Activated CD8-positive, alpha-beta memory T cell treated with anti-CD3 and anti-CD28 coated beads, Interleukin-2, amount 10 ng/mL, durations not matched to agents 7 days and 5 days (primary cell): ENCODE results near the gene CYP20A1. TPM values are rescaled to one million over a fixed set of nuclear protein-coding genes. Genes with fewer than 3 reads are reported as not detected.
"Not testable (repeated sequence)": the region's sequence is repeated elsewhere in the genome, so short reads cannot be mapped to it uniquely, and the experiment has no call there.

Experiments
- ATAC-seq: fragments of 150-1000 bp; cut with Tn5 transposase; one replicate; pipeline ENCODE4 v1.10.0; 2021; ENCODE audit warnings: moderate library complexity
- CTCF ChIA-PET: fragments of 350-600 bp; sonication (Branson Sonifier 250); formaldehyde crosslinking; loops from one replicate; lab custom pipeline; 2021; ENCODE audit warnings: antibody characterized with exemption; lab: Charles Lee
- DNase-seq: peaks from one replicate; pipeline ENCODE4 v3.0.0-alpha.2; 2020
- H3K27ac Mint-ChIP-seq: one replicate; pipeline ENCODE4 v1.8.0; 2021; ENCODE audit warnings: mild to moderate bottlenecking, mixed read lengths
- H3K27me3 Mint-ChIP-seq: one replicate; pipeline ENCODE4 v1.8.0; 2021; ENCODE audit warnings: mixed read lengths
- H3K36me3 Mint-ChIP-seq: one replicate; pipeline ENCODE4 v1.8.0; 2021; ENCODE audit warnings: mild to moderate bottlenecking, mixed read lengths
- H3K4me1 Mint-ChIP-seq: one replicate; pipeline ENCODE4 v1.8.0; 2021; ENCODE audit warnings: mixed read lengths
- H3K4me3 Mint-ChIP-seq: one replicate; pipeline ENCODE4 v1.8.0; 2021; ENCODE audit warnings: mild to moderate bottlenecking, moderate library complexity, mixed read lengths
- H3K9me3 Mint-ChIP-seq: one replicate; pipeline ENCODE4 v1.8.0; 2022; ENCODE audit warnings: low read depth, mixed read lengths
- total RNA-seq, 2 experiments: library from RNA; stranded (reverse); gene quantifications; one replicate each; pipeline ENCODE4 v1.2.3, GENCODE V29; 2021

The CYP20A1 gene
- total RNA-seq, 2 experiments from 2014 or later, result 14.3 to 16.9 TPM

GRCh38 chr2:203240491-203240890 lies 1.7 kb downstream of the CYP20A1 start:
- CTCF ChIA-PET, result interaction anchor here (0.5 to 1.4 kb wide), 4 partner anchors 8 to 370 kb away, joined by 3 read pairs; no protein-coding TSS in a partner anchor
- Mint-ChIP-seq H3K4me1 (peaks cover 31% of the 10 kb centered on the region), H3K36me3 (peaks cover 33% of the 10 kb centered on the region), H3K9me3 (no peaks in the 10 kb centered on the region), H3K4me3 (peak overlapping the region; percentile 93), H3K27me3 (no peaks in the 10 kb centered on the region), H3K27ac (peak overlapping the region; percentile 100)
- DNase-seq (no peak), ATAC-seq (no peak)

- H3K27me3 Mint-ChIP-seq, result no peaks in the 10 kb centered on the region
- DNase-seq (no peak), ATAC-seq (no peak)
- H3K4me3 Mint-ChIP-seq, result no peak overlapping the region
- no peaks in the 10 kb centered on the region for H3K9me3 Mint-ChIP-seq
- no peak overlapping the region for H3K27ac Mint-ChIP-seq
- CTCF ChIA-PET, result interaction anchor here (2.3 kb wide), 1 partner anchor 211 kb away, joined by 5 read pairs; no protein-coding TSS in a partner anchor
- H3K36me3 Mint-ChIP-seq, result peaks cover 41% of the 10 kb centered on the region
- peaks cover 37% of the 10 kb centered on the region for H3K4me1 Mint-ChIP-seq
These were observed 3.7 kb downstream of the CYP20A1 start for GRCh38 chr2:203242518-203242917.

- Mint-ChIP-seq H3K4me1 (peaks cover 13% of the 10 kb centered on the region), H3K36me3 (peaks cover 37% of the 10 kb centered on the region), H3K27me3 (no peaks in the 10 kb centered on the region), H3K9me3 (no peaks in the 10 kb centered on the region), H3K27ac (peak overlapping the region; percentile 18), H3K4me3 (no peak overlapping the region)
- no peak for ATAC-seq
- CTCF ChIA-PET, result no interaction called here
- DNase-seq, result no peak
These were observed 7.8 kb downstream of the CYP20A1 start for GRCh38 chr2:203246646-203247045.

GRCh38 chr2:203252818-203253217 lies 14.0 kb downstream of the CYP20A1 start:
- Mint-ChIP-seq H3K4me1 (peaks cover 8% of the 10 kb centered on the region), H3K27ac (peak overlapping the region; percentile 58), H3K36me3 (peaks cover 36% of the 10 kb centered on the region), H3K4me3 (no peak overlapping the region), H3K27me3 (no peaks in the 10 kb centered on the region), H3K9me3 (no peaks in the 10 kb centered on the region)
- CTCF ChIA-PET, result no interaction called here
- ATAC-seq (no peak), DNase-seq (no peak)

- Mint-ChIP-seq H3K27ac (peak overlapping the region; percentile 30), H3K36me3 (peaks cover 37% of the 10 kb centered on the region)
- CTCF ChIA-PET, result interaction anchor here (0.6 kb wide), 1 partner anchor 665 kb away, joined by 3 read pairs; no protein-coding TSS in a partner anchor
- not testable (repeated sequence) for H3K9me3 Mint-ChIP-seq, DNase-seq, H3K4me3 Mint-ChIP-seq, H3K4me1 Mint-ChIP-seq, H3K27me3 Mint-ChIP-seq, ATAC-seq
These were observed 14.7 kb downstream of the CYP20A1 start for GRCh38 chr2:203253422-203254095.

- Mint-ChIP-seq H3K4me1 (peaks cover 2% of the 10 kb centered on the region), H3K9me3 (no peaks in the 10 kb centered on the region), H3K27me3 (no peaks in the 10 kb centered on the region), H3K4me3 (no peak overlapping the region), H3K36me3 (peaks cover 24% of the 10 kb centered on the region), H3K27ac (no peak overlapping the region)
- ATAC-seq (no peak), DNase-seq (no peak)
- CTCF ChIA-PET, result no interaction called here
These were observed 22.7 kb downstream of the CYP20A1 start for GRCh38 chr2:203261326-203262159.

GRCh38 chr2:203279288-203279687 lies 40.5 kb downstream of the CYP20A1 start:
- Mint-ChIP-seq H3K4me3 (no peak overlapping the region), H3K36me3 (peaks cover 23% of the 10 kb centered on the region), H3K4me1 (no peaks in the 10 kb centered on the region), H3K27me3 (no peaks in the 10 kb centered on the region), H3K27ac (no peak overlapping the region), H3K9me3 (no peaks in the 10 kb centered on the region)
- ATAC-seq, result no peak
- CTCF ChIA-PET, result no interaction called here
- DNase-seq, result no peak

GRCh38 chr2:203280428-203281064 lies 41.7 kb downstream of the CYP20A1 start:
- Mint-ChIP-seq H3K4me1 (no peaks in the 10 kb centered on the region), H3K4me3 (no peak overlapping the region), H3K36me3 (peaks cover 25% of the 10 kb centered on the region), H3K27me3 (no peaks in the 10 kb centered on the region), H3K27ac (no peak overlapping the region), H3K9me3 (no peaks in the 10 kb centered on the region)
- DNase-seq (no peak), ATAC-seq (no peak)
- CTCF ChIA-PET, result no interaction called here

GRCh38 chr2:203282101-203282500 lies 43.3 kb downstream of the CYP20A1 start:
- DNase-seq, result no peak
- H3K27me3 Mint-ChIP-seq, result no peaks in the 10 kb centered on the region
- no peak for ATAC-seq
- no peaks in the 10 kb centered on the region for H3K9me3 Mint-ChIP-seq
- H3K4me3 Mint-ChIP-seq, result no peak overlapping the region
- H3K4me1 Mint-ChIP-seq, result no peaks in the 10 kb centered on the region
- CTCF ChIA-PET, result no interaction called here
- H3K36me3 Mint-ChIP-seq, result peaks cover 27% of the 10 kb centered on the region
- H3K27ac Mint-ChIP-seq, result no peak overlapping the region

GRCh38 chr2:203286532-203286931 lies 47.7 kb downstream of the CYP20A1 start:
- no peaks in the 10 kb centered on the region for H3K27me3 Mint-ChIP-seq
- H3K36me3 Mint-ChIP-seq, result peaks cover 23% of the 10 kb centered on the region
- H3K27ac Mint-ChIP-seq, result no peak overlapping the region
- no peaks in the 10 kb centered on the region for H3K9me3 Mint-ChIP-seq
- DNase-seq (no peak), ATAC-seq (no peak)
- CTCF ChIA-PET, result no interaction called here
- no peak overlapping the region for H3K4me3 Mint-ChIP-seq
- peaks cover 4% of the 10 kb centered on the region for H3K4me1 Mint-ChIP-seq

- CTCF ChIA-PET, result no interaction called here
- no peaks in the 10 kb centered on the region for H3K27me3 Mint-ChIP-seq
- ATAC-seq, result no peak
- H3K4me1 Mint-ChIP-seq, result no peaks in the 10 kb centered on the region
- H3K9me3 Mint-ChIP-seq, result no peaks in the 10 kb centered on the region
- no peak overlapping the region for H3K4me3 Mint-ChIP-seq
- H3K27ac Mint-ChIP-seq, result no peak overlapping the region
- no peak for DNase-seq
- peaks cover 8% of the 10 kb centered on the region for H3K36me3 Mint-ChIP-seq
These were observed 62.8 kb downstream of the CYP20A1 start for GRCh38 chr2:203301667-203302066.

- H3K27ac Mint-ChIP-seq, H3K9me3 Mint-ChIP-seq, H3K27me3 Mint-ChIP-seq, ATAC-seq, DNase-seq, CTCF ChIA-PET, H3K4me1 Mint-ChIP-seq, H3K4me3 Mint-ChIP-seq: not testable (repeated sequence)
- peaks cover 13% of the 10 kb centered on the region for H3K36me3 Mint-ChIP-seq
These were observed 63.8 kb downstream of the CYP20A1 start for GRCh38 chr2:203302586-203302985.

GRCh38 chr2:203310688-203311436 lies 72.0 kb downstream of the CYP20A1 start:
- H3K27me3 Mint-ChIP-seq, result no peaks in the 10 kb centered on the region

More at GRCh38 chr2:203310688-203311436, 72.0 kb downstream of the CYP20A1 start:
- Mint-ChIP-seq H3K4me1 (no peaks in the 10 kb centered on the region), H3K4me3 (no peak overlapping the region), H3K36me3 (peaks cover 24% of the 10 kb centered on the region), H3K27ac (no peak overlapping the region), H3K9me3 (no peaks in the 10 kb centered on the region)
- DNase-seq, result no peak
- CTCF ChIA-PET, result no interaction called here
- no peak for ATAC-seq
